Heart left ventricle (tissue), 13 donors: ENCODE results near the gene NAPA.

ENCODE experiments used
- CTCF ChIP-seq, 12 donors: fragments of 200-600 bp; sonication (generic) in 4 of 12; IDR thresholded peaks; one replicate each; pipeline versions ENCODE4 v1.5.0 to v1.8.0; 2018 to 2022; ENCODE audit warnings: antibody characterized with exemption in 12 of 12, mild to moderate bottlenecking in 5 of 12
- POLR2A ChIP-seq, 2 donors: fragments of 450-650 bp; IDR thresholded peaks; one replicate each; pipeline ENCODE4 v1.6.1; 2017; ENCODE audit warnings: antibody characterized with exemption in 2 of 2, mild to moderate bottlenecking in 2 of 2, moderate library complexity in 2 of 2
- donor health status: ischemic (EF 13 %, LVEDD 7.1; RV severe dilation, severe dysfunction).
- donor health status: DM: no; HTN: yes; CAD: no.
- donor health status: DM: no; HTN: no; CAD: no.
- donor health status: ischemic (EF 25% LVEDD 6.9; RV normal size, moderate dysfunction).
- donor health status: ischemic (EF 25% LVEDD 5.7; RV mildly dilated, moderate dysfunction).
- donor health status: ischemic (EF 35%, LVEDD 5.7; RV mildly dilated, moderate dysfunction).
- donor health status: nonischemic (EF 11% LVEDD 7.7; RV severe dilation, severe dysfunction).
- donor health status: DM: yes; HTN: yes; CAD: no.
- donor health status: PGD.
- donor health status: ischemic (EF 29% LVEDD 5.4; RV normal size, mild dysfunction).
- donor health status: nonischemic (EF 23%, LVEDD 6.1; RV moderate dilation, normal function).

GRCh38 chr19:47507012-47507411 is 7.9 kb downstream of the NAPA start:
- TF ChIP-seq CTCF (IDR thresholded peaks at IDR 0.05) (no peak), POLR2A (IDR thresholded peaks at IDR 0.05) (no peak)
